Measurements from ENCODE around the gene NRXN3. TPM values are rescaled to one million over a fixed set of nuclear protein-coding genes. Genes with fewer than 3 reads are reported as not detected.
"Not testable (repeated sequence)": the region's sequence is repeated elsewhere in the genome, so short reads cannot be mapped to it uniquely, and the experiment has no call there.

NRXN3 gene
- total RNA-seq, 1 donor = under 0.01 TPM

DNA sequence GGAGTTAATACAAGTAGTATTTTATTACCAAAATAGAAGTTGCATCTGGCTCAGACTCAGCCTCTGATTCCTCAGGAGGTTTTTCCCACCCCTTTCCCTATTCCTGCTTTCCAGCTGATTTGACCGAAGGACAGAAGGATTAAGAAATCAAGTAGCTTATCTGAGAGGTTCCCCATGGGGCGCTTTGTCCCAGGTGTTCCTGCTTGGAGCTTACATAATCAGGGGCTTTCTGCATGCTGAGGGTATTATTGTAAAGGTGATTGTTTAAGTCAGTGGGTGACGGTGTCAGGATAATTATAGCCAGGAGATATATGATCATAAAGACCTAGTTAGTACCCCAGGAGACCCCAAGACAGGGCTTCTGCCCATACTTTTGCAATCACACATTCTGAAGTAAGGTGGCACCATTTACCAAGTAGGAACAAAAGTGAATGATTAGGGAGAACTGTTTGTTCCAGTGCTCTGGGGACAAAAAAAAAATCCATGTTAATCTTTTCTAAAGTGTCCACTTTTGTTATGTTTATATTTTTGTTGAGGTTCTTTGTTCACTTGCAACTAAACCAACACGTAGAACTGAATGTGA, 921.3 kb downstream of the NRXN3 start:
- no peaks in the 10 kb centered on the region for H3K4me1 ChIP-seq (ENCODE audit: insufficient read depth, low read length)
- H3K27me3 ChIP-seq (ENCODE audit: insufficient read depth, low read length) = no peaks in the 10 kb centered on the region
- H3K4me3 ChIP-seq (ENCODE audit: low read length) = no peak overlapping the region
- H3K9me3 ChIP-seq (ENCODE audit: low read depth, low read length) = no peaks in the 10 kb centered on the region

DNA sequence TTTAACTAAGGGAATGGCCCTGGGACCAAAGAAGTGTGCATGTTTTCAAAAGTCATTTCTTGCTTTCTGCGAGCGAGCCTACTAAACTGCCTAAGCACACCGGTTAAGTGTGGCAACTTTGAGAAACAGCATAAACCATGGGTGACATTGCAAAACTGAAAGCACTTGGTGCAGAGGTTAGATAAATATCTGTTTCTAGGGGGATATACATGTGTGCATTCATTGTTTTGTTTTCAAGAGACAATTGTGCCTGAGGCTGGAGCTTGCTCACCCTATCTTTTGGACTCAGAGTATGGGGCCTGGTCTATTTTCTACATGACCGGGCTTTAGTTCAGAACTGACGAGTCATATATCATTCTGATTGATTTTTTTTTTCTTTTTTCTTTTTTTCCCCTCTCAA, 923.4 kb downstream of the NRXN3 start:
- no peaks in the 10 kb centered on the region for H3K4me1 ChIP-seq (ENCODE audit: insufficient read depth, low read length)
- no peak overlapping the region for H3K4me3 ChIP-seq (ENCODE audit: low read length)
- no peaks in the 10 kb centered on the region for H3K9me3 ChIP-seq (ENCODE audit: low read depth, low read length)
- no peaks in the 10 kb centered on the region for H3K27me3 ChIP-seq (ENCODE audit: insufficient read depth, low read length)

DNA sequence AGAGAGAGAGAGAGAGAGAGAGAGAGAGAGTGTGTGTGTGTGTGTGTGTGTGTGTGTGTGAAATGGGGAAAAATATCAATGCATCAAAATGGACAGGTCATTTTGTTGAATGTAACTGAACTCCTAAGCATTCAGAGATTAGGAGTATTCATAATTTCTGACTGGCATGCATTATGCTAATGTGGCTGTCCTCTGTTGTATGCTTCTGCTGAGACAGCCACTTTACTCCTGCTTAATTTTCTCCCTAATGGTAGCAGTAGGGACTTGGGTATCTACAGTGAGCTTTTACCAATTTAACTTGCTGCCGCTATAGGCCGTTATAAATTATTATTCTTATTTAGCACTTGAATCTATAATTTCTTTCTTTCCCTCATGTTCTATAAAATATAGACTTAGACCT, 924.8 kb downstream of the NRXN3 start:
- Histone ChIP-seq H3K9me3 (ENCODE audit: low read depth, low read length) (no peaks in the 10 kb centered on the region), H3K4me3 (ENCODE audit: low read length) (no peak overlapping the region), H3K4me1 (ENCODE audit: insufficient read depth, low read length) (no peaks in the 10 kb centered on the region), H3K27me3 (ENCODE audit: insufficient read depth, low read length) (no peaks in the 10 kb centered on the region)

DNA sequence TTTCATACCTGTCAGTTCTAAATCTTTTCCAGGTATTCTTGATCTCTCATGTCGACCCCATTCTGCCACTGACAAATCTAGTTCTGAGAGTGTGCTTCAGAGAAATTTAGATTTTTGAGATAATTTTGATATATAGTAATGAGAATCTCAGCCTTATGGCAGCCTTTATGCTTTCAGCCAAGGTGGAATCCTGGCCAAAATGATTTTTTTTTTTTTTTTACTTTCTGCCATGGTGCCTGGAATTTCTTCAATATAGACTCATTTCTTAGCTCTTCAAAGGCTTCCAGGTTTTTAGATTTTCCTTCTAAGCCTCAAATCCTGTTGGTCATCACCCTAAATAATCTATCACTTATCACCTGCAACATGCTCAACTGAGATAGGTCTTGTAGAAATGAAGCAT, 926.6 kb downstream of the NRXN3 start:
- Histone ChIP-seq H3K27me3 (ENCODE audit: insufficient read depth, low read length) (no peaks in the 10 kb centered on the region), H3K4me1 (ENCODE audit: insufficient read depth, low read length) (no peaks in the 10 kb centered on the region), H3K4me3 (ENCODE audit: low read length) (no peak overlapping the region), H3K9me3 (ENCODE audit: low read depth, low read length) (no peaks in the 10 kb centered on the region)

DNA sequence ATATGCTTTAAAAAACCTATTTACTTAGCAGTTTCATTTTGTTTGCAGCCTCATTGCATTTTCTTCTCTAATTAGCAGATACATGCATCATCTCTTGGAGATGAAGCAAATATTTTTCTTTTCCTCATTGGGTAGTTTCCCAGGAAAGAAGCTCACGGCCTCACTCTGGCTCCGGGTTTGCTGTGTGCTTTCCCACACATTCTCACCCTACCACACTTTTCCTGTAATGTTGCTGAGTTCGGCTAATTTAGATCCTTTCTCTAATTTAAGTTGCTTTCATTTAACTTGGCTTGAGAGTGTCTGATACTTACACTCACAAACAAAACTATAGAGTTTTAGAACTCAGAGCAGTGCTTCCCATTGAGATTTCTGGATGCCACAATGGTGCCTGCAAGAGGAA, 928.2 kb downstream of the NRXN3 start:
- Histone ChIP-seq H3K27me3 (ENCODE audit: insufficient read depth, low read length) (no peaks in the 10 kb centered on the region), H3K4me1 (ENCODE audit: insufficient read depth, low read length) (no peaks in the 10 kb centered on the region), H3K9me3 (ENCODE audit: low read depth, low read length) (no peaks in the 10 kb centered on the region), H3K4me3 (ENCODE audit: low read length) (no peak overlapping the region)

DNA sequence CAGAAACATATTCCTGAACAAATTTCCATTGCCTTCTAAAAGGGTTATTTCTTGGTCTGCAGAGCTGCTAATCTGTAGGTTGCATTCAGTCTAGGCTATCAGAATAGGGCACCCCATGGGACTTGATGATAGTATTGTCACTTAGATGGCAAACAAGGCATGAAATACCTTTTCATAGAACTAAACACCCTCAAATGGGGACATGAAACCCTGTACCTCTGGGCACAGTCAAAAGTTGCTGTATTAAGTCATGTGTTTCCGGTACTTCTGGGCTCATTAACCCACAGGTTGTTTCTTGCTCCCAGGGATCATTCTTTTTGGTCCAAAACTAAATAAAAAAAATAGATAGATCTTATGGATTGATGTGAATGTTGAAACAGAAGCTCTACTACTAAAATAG, 930.4 kb downstream of the NRXN3 start:
- Histone ChIP-seq H3K4me3 (ENCODE audit: low read length) (no peak overlapping the region), H3K27me3 (ENCODE audit: insufficient read depth, low read length) (no peaks in the 10 kb centered on the region), H3K4me1 (ENCODE audit: insufficient read depth, low read length) (no peaks in the 10 kb centered on the region), H3K9me3 (ENCODE audit: low read depth, low read length) (no peaks in the 10 kb centered on the region)

DNA sequence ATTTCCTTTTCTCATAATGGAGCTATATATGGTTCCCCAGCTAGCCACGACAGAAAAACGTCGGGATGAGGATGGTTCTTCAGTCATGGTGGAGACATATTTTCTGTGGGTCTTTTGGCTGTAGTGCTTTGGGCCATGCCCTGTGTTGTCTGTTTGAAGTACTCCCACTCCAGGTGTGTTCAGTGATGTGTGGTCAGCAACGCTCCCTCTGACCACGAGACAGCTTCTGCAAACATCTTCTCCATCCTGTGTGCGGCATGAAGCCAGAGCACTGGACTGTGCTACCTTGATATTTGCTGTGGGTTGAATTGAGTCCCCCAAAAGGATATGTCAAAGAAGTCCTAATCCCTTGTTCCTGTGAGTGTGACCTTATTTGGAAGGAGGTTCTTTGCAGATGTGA, 931.2 kb downstream of the NRXN3 start:
- no peak overlapping the region for H3K4me3 ChIP-seq (ENCODE audit: low read length)
- H3K9me3 ChIP-seq (ENCODE audit: low read depth, low read length) = no peaks in the 10 kb centered on the region
- H3K27me3 ChIP-seq (ENCODE audit: insufficient read depth, low read length) = no peaks in the 10 kb centered on the region
- H3K4me1 ChIP-seq (ENCODE audit: insufficient read depth, low read length) = no peaks in the 10 kb centered on the region

DNA sequence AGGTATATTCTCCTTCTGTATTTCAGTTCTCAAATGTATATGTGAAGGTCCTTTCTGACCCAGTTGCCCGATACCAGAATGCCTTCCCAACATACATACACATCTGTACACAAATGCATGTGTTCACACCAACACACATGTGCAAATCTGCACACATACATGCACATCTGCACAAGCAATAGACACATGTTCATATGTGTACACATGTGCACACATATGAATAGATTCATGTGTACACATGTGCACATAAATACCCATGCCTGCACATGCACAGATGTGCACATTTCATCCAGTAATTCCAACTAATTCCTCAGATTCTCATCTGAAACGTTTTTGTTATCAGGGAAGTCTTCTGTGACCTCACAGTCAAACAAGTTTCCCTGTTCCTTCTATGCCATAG, 933.6 kb downstream of the NRXN3 start:
- no peaks in the 10 kb centered on the region for H3K9me3 ChIP-seq (ENCODE audit: low read depth, low read length)
- H3K4me1 ChIP-seq (ENCODE audit: insufficient read depth, low read length) = no peaks in the 10 kb centered on the region
- H3K4me3 ChIP-seq (ENCODE audit: low read length) = no peak overlapping the region
- H3K27me3 ChIP-seq (ENCODE audit: insufficient read depth, low read length) = no peaks in the 10 kb centered on the region

DNA sequence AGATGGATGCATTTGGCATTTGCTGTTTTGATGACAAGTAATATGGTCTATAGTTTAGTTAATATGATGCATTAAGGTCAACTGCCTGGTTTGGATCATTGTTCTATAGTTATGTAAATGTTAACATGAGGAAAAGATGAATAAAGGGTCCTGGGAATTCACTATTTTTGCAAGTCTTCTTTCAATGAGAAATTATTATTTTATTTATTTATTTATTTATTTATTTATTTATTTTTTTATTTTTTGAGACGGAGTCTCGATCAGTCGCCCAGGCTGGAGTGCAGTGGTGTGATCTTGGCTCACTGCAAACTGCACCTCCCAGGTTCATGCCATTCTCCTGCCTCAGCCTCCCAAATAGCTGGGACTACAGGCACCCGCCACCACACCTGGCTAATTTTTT, 940.4 kb downstream of the NRXN3 start:
- not testable (repeated sequence) for H3K4me3 ChIP-seq (ENCODE audit: low read length); H3K9me3 ChIP-seq (ENCODE audit: low read depth, low read length); H3K27me3 ChIP-seq (ENCODE audit: insufficient read depth, low read length); H3K4me1 ChIP-seq (ENCODE audit: insufficient read depth, low read length)

DNA sequence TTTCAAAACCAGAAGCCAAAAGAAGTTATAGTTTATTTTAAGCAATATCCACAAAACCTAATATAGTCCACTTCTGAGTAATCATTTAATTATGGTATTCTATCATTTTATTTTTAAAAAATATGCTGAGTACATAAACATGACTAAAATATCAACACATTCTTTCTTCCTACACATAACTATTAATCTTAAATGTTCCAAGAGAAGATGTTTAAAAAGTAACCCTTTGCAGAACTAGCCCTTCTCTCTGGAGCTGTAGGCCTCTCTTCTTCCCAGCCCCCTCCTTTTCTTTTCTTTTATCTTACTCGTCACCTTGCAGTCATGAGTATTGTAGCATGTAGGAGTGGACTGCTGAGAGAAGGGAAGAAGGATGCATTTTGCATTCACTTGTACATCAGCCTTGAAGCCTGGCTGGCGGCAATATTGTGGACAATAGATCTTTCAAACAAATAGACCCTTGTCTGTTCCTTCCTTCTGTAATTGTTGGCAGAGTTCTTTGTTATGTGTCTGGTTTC, 941.9 kb downstream of the NRXN3 start:
- H3K4me1 ChIP-seq (ENCODE audit: insufficient read depth, low read length) = no peaks in the 10 kb centered on the region
- no peak overlapping the region for H3K4me3 ChIP-seq (ENCODE audit: low read length)
- H3K27me3 ChIP-seq (ENCODE audit: insufficient read depth, low read length) = no peaks in the 10 kb centered on the region
- H3K9me3 ChIP-seq (ENCODE audit: low read depth, low read length) = no peaks in the 10 kb centered on the region

DNA sequence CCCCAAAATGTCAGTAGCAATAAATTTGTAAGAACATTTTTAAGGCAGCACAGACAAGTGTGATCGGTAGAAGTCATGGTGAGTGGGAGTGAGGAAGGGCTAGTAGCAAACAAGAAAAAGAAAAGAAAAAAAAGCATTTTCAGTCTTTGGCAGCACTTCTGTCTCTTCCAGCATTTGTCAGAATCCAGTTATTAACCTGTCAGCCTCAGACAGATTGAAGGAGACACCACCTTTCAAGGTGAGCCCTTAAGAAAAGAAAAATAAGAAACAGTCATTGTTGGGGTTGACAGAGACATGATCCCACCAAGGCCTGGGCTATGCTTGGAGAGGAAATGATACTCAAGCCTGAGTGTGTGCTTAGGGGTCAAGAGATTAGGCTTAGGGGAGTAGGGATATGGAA, 947.4 kb downstream of the NRXN3 start:
- Histone ChIP-seq H3K9me3 (ENCODE audit: low read depth, low read length) (no peaks in the 10 kb centered on the region), H3K27me3 (ENCODE audit: insufficient read depth, low read length) (no peaks in the 10 kb centered on the region), H3K4me1 (ENCODE audit: insufficient read depth, low read length) (no peaks in the 10 kb centered on the region), H3K4me3 (ENCODE audit: low read length) (no peak overlapping the region)

DNA sequence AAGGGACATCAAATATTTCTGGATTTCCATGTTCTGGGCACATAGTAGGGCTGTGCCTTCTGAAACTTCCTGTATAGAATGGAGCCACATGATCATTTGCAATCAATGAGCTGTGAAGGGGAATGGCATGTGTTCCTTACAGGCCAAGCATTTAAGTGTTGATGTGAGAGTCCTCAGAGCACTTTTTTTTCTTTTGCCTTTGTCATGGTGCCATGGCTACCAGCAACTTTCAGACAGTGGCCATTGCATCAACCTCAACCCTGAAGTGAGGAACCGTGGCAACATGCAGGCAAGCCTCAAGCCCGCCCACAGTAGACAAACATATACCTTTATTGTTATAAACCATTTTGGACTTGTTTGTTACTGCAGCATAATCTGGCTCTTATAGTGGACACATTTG, 948.1 kb downstream of the NRXN3 start:
- H3K9me3 ChIP-seq (ENCODE audit: low read depth, low read length) = no peaks in the 10 kb centered on the region
- no peaks in the 10 kb centered on the region for H3K4me1 ChIP-seq (ENCODE audit: insufficient read depth, low read length)
- H3K27me3 ChIP-seq (ENCODE audit: insufficient read depth, low read length) = no peaks in the 10 kb centered on the region
- H3K4me3 ChIP-seq (ENCODE audit: low read length) = no peak overlapping the region

DNA sequence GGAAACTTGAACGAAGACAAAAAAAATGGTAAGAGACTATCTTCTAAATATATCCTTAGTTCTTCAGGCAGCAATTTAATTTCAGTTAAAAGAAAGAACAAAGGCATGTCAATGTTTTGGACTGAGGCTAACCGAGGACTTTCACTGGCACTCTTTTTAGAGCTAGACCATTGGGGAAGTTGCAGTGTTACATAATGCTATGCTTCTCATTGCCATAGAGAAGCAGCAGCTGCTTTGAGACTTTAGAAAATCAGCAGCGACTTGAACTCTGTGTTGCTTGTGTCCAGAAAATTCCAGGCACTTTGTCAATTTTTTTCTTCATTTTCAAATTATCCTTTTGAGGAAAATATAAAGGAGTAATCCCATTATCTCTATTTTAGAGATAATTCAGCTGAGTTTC, 964.2 kb downstream of the NRXN3 start:
- Histone ChIP-seq H3K9me3 (ENCODE audit: low read depth, low read length) (peaks cover 3% of the 10 kb centered on the region), H3K4me3 (ENCODE audit: low read length) (no peak overlapping the region), H3K4me1 (ENCODE audit: insufficient read depth, low read length) (no peaks in the 10 kb centered on the region), H3K27me3 (ENCODE audit: insufficient read depth, low read length) (no peaks in the 10 kb centered on the region)

DNA sequence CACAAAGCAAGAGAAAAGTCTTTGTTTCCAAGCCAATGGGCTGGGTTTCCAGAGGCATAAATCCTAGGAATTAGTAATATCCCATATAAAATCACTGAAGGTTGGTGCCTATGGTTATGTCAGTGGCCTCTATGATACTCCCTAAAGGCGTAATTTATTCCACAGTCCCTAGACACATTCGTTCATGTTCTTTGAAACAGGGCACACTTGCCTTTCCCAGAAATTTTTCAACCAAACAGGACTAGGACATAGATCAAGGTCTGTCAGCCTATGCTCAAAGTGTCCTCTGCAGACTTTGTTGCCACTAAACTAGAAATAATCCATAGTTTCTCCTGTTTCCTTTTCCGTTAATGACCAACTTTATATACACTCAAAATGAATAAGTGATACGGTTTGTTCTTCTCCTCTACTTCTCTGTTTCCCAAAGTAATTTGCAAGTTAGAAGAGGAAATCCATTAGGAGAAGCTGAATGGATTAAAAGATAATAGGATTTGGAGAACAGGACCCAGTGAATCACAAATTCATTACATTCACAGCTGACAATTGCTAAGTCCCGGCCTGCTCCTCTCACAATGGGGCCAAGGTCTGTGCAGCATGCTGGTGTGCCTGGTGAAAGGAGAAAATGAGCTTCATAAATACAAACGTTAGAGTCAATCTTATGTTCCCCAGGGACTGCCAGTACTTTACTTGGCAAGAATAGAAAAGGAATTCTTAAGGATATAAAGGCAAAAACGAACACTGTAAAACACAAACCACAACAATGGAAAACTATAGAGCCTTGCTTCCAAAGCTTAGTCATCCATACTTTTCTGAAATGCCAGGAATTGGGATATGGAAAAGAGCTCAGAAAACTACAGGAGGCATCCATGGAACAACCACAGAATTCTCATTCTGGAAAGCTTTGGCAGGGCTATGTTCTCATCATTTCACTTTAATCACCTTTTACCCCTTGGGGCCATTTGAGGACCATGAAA, 966.2 kb downstream of the NRXN3 start:
- H3K27me3 ChIP-seq (ENCODE audit: insufficient read depth, low read length) = no peaks in the 10 kb centered on the region
- no peak overlapping the region for H3K4me3 ChIP-seq (ENCODE audit: low read length)
- peaks cover 3% of the 10 kb centered on the region for H3K9me3 ChIP-seq (ENCODE audit: low read depth, low read length)
- H3K4me1 ChIP-seq (ENCODE audit: insufficient read depth, low read length) = no peaks in the 10 kb centered on the region

DNA sequence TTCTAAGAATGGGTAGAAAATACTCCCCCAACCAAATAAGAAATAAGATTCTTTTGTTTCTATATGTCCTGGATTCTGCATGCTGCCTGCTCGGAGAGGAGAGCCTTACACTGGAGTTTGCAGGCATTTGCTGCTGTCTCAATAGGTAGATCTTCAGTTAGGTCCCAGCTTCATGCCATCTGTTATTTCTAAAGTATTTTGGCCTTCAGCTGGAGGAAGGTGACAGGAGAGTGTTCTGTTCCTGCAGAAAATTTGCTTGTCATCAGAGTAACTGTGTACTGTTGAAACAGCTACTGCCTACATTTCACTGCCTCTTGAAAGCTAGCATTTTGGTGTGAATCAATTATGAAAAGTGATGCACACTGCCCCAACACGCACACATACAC, 966.9 kb downstream of the NRXN3 start:
- Histone ChIP-seq H3K4me1 (ENCODE audit: insufficient read depth, low read length) (no peaks in the 10 kb centered on the region), H3K27me3 (ENCODE audit: insufficient read depth, low read length) (no peaks in the 10 kb centered on the region), H3K9me3 (ENCODE audit: low read depth, low read length) (peaks cover 3% of the 10 kb centered on the region), H3K4me3 (ENCODE audit: low read length) (no peak overlapping the region)

DNA sequence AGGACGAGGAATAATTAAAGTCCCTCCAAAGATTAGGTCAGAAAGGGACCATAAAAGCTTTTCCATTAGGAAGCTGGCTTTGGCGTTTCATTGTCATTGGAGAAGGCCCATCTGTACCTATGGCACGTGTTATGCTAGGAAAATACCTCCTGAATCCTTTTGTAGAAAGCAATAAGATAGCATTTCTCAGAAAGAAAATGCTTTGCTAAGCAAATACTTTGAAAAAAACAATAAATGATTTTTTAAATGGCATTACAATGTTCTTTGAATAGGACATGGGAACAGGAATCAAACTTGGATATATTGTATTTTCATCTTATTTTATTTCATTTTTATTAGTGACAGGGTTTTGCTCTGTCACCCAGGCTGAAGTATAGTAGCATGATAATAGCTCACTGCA, 967.7 kb downstream of the NRXN3 start:
- Histone ChIP-seq H3K4me3 (ENCODE audit: low read length) (no peak overlapping the region), H3K4me1 (ENCODE audit: insufficient read depth, low read length) (no peaks in the 10 kb centered on the region), H3K27me3 (ENCODE audit: insufficient read depth, low read length) (no peaks in the 10 kb centered on the region), H3K9me3 (ENCODE audit: low read depth, low read length) (peaks cover 3% of the 10 kb centered on the region)
